Small intestine (tissue), 7 donors: Measurements from ENCODE around the gene RBM8A. TPM values are rescaled to one million over a fixed set of nuclear protein-coding genes. Genes with fewer than 3 reads are reported as not detected.

ENCODE experiments used
- DNase-seq, 2 donors: peaks; one replicate each; pipeline versions ENCODE4 v3.0.0 to v3.0.0-alpha.2; 2013
- FAIRE-seq: peaks from 2 replicates; lab custom pipeline; 2012; peaks lifted over from hg19 to GRCh38; lab: Jason Lieb, UNC
- H3K27ac ChIP-seq, 3 donors: one replicate each; pipeline ENCODE4 v1.5.1; 2013; ENCODE audit warnings: low read length in 2 of 3, mild to moderate bottlenecking in 2 of 3, control low read depth in 1 of 3, inconsistent platforms in 1 of 3, low read depth in 1 of 3, moderate library complexity in 1 of 3
- H3K27me3 ChIP-seq, 3 donors: one replicate each; pipeline ENCODE4 v1.6.1; 2013; ENCODE audit warnings: low read length in 3 of 3, inconsistent platforms in 1 of 3; ENCODE audit not compliant: control insufficient read depth in 3 of 3, insufficient read depth in 3 of 3
- H3K36me3 ChIP-seq, 3 donors: one replicate each; pipeline ENCODE4 v1.6.1; 2013; ENCODE audit warnings: low read length in 3 of 3, inconsistent platforms in 1 of 3, low read depth in 1 of 3, mild to moderate bottlenecking in 1 of 3, moderate library complexity in 1 of 3; ENCODE audit not compliant: control insufficient read depth in 3 of 3, insufficient read depth in 2 of 3
- H3K4me1 ChIP-seq, 3 donors: one replicate each; pipeline ENCODE4 v1.6.1; 2013; ENCODE audit warnings: low read length in 2 of 3, inconsistent platforms in 1 of 3, low read depth in 1 of 3, mild to moderate bottlenecking in 1 of 3, moderate library complexity in 1 of 3; ENCODE audit not compliant: control insufficient read depth in 3 of 3, insufficient read depth in 2 of 3
- H3K4me3 ChIP-seq, 3 donors: one replicate each; pipeline ENCODE4 v1.5.1; 2013; ENCODE audit warnings: low read length in 3 of 3, control low read depth in 1 of 3, inconsistent platforms in 1 of 3, low read depth in 1 of 3, mild to moderate bottlenecking in 1 of 3, moderate library complexity in 1 of 3
- H3K9me3 ChIP-seq, 2 donors: one replicate each; pipeline ENCODE4 v1.6.1; 2013; ENCODE audit warnings: low read depth in 1 of 2, low read length in 1 of 2; ENCODE audit not compliant: control insufficient read depth in 2 of 2, insufficient read depth in 1 of 2
- WGBS, 3 donors: extraction: QIAGEN DNeasy Blood & Tissue Kit; methylation state at CpG; one replicate each; pipeline ENCODE4 v1.1.7; 2013; 5-methylcytosine and 5-hydroxymethylcytosine counted together
- polyA plus RNA-seq, 4 donors: library from polyadenylated mRNA; stranded (reverse) in 3 of 4; unstranded in 1 of 4; fragments of 200-250 nt in 3 of 4; fragments of 120-200 nt in 1 of 4; gene quantifications; one replicate each; pipeline versions ENCODE4 v1.2.1 to v1.2.3, GENCODE V29; 2013
- donor health status: healthy with polysubstance abuse.
- donor health status: control.
- donor health status: control.
- donor health status: Bipolar disorder and iron deficiency.
- donor health status: healthy.

Gene RBM8A
- polyA plus RNA-seq, 4 donors: 62.2 to 151 (median 105) TPM

DNA sequence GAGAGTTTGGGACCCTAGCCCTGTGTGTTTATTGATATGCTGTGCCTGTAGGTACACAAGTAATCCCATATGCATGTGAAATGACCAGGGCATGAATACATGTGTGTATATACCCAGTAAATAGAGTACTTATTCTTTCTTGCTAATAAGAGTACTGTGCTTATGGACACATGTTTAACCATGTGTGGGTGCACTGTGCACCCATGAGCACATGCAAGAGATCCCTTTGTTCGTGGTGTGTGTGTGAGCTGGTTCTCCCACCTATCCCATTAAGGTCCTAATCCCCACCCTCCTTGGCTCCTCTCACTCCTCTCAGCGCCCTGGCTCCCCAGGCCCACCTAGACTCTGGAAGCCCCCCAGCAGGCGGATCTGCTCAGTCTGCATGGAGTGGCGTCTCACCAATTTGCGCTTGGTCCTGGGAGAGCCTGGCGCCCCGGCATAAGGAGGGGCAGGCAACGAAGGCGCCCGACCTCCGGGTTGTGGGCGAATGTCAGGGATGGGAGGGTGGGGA, 32.7 kb upstream of the RBM8A start:
- Histone ChIP-seq H3K36me3 (no peaks in the 10 kb centered on the region), H3K27ac (peak overlapping the region in 2 of 3 donors; percentile 70 to 83), H3K4me3 (peak overlapping the region in 2 of 3 donors; percentile 44 to 65), H3K4me1 (peaks cover 2 to 43% (median 14%) of the 10 kb centered on the region in 3 donors), H3K9me3 (no peaks in the 10 kb centered on the region), H3K27me3 (peaks cover 0 to 62% (median 0%) of the 10 kb centered on the region in 3 donors)
- WGBS, 3 donors: 3 to 16% (median 11%) methylated on average over 12 of the region's 12 CpGs
- FAIRE-seq (no peak), DNase-seq (peak in 1 of 2 donors; percentile 20)

DNA sequence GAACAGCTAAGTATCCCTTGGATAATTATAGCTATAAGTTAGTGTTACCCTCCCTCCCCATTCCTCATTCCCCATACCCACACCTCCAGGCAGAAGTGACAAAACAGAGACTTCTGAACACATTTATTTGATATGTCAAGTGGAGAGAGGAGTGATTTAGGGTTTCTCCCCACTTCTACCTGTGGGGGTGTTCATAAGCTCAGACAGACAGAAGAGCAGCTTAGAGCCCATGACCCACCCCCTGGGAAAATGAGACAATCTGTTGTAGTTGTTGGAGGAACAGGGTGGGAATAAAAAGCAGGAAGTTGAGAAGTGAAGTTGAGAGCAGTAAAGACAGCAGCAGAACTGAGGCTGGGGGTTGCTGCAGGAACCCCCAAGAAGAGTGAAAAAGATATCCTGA, 32.0 kb upstream of the RBM8A start:
- H3K4me3 ChIP-seq: no peak overlapping the region
- H3K4me1 ChIP-seq: peaks cover 2 to 43% (median 20%) of the 10 kb centered on the region in 3 donors
- peak overlapping the region in 1 of 3 donors; percentile 33 for H3K27ac ChIP-seq
- no peak for FAIRE-seq
- H3K9me3 ChIP-seq: no peaks in the 10 kb centered on the region
- peaks cover 0 to 62% (median 0%) of the 10 kb centered on the region in 3 donors for H3K27me3 ChIP-seq
- no peaks in the 10 kb centered on the region for H3K36me3 ChIP-seq
- DNase-seq: no peak

DNA sequence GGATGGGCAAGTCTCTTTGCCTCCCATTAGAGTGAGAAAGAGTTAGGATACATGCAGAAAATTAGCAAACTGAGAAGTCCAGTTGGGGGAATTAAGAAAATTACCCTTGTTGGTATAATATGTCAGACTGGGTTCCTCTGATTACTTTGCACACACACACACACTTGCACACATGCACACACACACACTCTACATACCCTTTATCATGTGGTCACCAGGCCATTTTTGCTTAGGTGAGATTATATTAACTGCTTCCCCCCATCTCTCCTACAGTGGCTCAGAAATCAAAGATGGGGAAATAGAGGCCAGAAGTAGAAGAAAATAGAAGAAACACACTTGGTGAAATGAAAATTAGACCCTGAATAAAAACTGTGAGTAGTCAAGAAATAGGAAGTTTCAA, 31.4 kb upstream of the RBM8A start:
- FAIRE-seq (no peak), DNase-seq (no peak)
- Histone ChIP-seq H3K4me3 (no peak overlapping the region), H3K9me3 (no peaks in the 10 kb centered on the region), H3K4me1 (peaks cover 2 to 38% (median 18%) of the 10 kb centered on the region in 3 donors), H3K27ac (no peak overlapping the region), H3K27me3 (peaks cover 0 to 61% (median 0%) of the 10 kb centered on the region in 3 donors), H3K36me3 (no peaks in the 10 kb centered on the region)

DNA sequence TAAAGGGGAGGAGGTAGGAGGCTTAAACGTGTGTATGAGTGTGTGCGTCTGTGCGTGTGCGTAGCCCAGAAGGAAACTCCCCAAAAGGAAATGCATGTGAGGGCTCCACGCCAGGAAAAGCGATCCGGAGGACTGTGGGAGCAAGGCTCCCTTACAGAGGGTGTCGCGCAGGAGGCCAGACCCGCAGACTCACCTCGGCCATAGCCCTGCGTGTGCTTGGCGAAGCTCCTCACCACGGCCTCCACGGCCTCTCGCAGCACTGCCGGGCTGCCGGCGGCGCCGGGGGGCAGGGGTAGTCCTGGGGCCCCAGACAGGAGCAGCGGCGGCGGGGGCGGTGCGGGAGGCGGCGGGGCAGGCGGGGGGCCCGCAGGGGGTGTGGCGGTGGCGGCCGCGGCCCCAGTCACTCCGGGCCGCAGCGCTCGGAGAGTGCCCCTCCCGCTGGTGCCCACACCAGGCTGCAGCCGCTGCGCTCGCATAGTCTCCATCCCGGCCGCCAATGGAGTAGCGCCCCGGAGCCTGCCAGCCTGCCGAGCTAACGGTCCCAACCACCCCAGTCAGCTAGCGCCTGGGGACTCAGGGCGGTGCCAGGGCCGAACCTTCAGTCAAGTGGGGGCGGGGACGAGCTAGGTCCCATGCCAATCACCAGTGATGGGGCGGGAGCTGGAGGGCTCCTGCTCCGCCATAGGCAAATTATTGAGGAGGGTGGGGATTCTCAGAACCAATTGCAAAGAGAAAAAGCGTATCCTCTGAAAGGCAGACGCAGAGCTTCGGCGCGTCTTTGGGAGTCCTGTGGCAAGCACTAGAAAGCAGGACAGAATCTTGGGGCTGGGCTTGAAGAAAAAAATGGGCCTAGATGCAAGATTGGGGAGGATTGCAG, 30.4 kb upstream of the RBM8A start, which contains the start of gene LIX1L:
Gene LIX1L, minus strand, starts transcription at position 575 of the 877 bp plus-strand sequence. Its CDS starts 90 bp downstream, at position 485.
- FAIRE-seq (no peak), DNase-seq (peak; percentile 95 to 97)
- Histone ChIP-seq H3K27me3 (peaks cover 0 to 51% (median 0%) of the 10 kb centered on the region in 3 donors), H3K9me3 (no peaks in the 10 kb centered on the region), H3K4me3 (peak within 1 kb of the TSS; percentile 56 to 67 (median 60)), H3K36me3 (no peaks in the 10 kb centered on the region), H3K27ac (peak within 1 kb of the TSS in 2 of 3 donors; percentile 84 to 92), H3K4me1 (peaks cover 0 to 28% (median 13%) of the 10 kb centered on the region in 3 donors)
- 0 to 1% (median 1%) methylated on average over 49 to 60 of the region's 60 CpGs for WGBS, 3 donors

DNA sequence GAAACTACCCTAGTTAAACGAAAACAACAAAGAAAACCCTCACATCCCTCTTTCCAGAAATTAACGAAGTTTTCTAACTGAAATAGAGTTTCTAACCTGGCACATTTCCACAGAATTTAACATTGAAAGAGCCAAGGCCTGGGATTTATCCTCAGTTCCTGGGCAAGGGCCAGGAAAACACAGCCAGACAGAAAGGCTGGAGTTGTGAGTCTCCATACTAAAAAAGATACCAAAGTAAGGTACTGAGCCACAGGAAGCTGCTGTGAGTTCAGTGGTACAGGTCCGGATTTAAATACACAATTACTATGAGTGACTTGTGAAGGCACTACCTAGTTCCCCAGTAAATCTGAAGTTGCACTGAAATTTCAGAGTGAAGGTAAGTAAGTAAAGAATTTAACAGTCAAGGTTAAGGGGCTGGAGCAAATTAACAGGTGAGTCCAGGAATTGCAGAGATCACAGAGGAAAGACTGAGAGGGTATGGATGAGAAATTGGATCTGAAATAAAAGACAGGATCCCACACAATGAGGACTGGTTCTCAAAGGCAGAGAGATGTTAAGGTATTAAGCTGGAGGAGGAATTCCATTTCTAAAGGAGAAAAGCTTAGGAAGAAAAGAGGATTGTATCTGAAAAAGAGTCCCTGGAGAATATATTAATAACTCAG, 29.6 kb upstream of the RBM8A start:
- no peak for FAIRE-seq
- DNase-seq: no peak
- 27 to 61% (median 41%) methylated on average over 3 of the region's 3 CpGs for WGBS, 3 donors

DNA sequence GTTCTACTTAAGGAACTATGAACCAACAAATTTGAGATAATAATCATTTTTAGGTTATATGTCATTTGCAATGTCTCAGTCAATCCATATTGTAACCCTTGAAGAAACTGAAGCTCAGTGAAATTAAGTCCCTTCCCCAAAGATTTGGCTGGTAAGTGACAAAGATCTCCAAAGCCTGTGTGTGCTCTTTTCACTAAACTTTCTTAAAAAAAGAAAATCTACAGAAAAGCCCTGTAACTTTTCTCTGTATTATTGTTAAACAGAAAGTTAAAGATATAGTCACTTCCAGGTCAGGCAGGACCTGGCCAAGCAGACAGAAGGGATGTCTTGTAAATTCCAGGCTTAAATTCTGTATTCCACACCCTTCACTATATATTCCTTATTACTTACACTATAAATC, 29.1 kb upstream of the RBM8A start:
- no peak for DNase-seq
- Histone ChIP-seq H3K4me3 (peak overlapping the region in 2 of 3 donors; percentile 12 to 56), H3K4me1 (peaks cover 0 to 16% (median 13%) of the 10 kb centered on the region in 3 donors), H3K27me3 (peaks cover 0 to 38% (median 0%) of the 10 kb centered on the region in 3 donors), H3K36me3 (no peaks in the 10 kb centered on the region), H3K27ac (peak overlapping the region in 2 of 3 donors; percentile 84 to 92), H3K9me3 (no peaks in the 10 kb centered on the region)
- no peak for FAIRE-seq

More for the DNA sequence above, 29.6 kb upstream of the RBM8A start:
- Histone ChIP-seq H3K4me3 (peak overlapping the region; percentile 12 to 60 (median 56)), H3K27ac (peak overlapping the region in 2 of 3 donors; percentile 84 to 92), H3K9me3 (no peaks in the 10 kb centered on the region), H3K36me3 (no peaks in the 10 kb centered on the region), H3K4me1 (peaks cover 0 to 21% (median 13%) of the 10 kb centered on the region in 3 donors), H3K27me3 (peaks cover 0 to 43% (median 0%) of the 10 kb centered on the region in 3 donors)

DNA sequence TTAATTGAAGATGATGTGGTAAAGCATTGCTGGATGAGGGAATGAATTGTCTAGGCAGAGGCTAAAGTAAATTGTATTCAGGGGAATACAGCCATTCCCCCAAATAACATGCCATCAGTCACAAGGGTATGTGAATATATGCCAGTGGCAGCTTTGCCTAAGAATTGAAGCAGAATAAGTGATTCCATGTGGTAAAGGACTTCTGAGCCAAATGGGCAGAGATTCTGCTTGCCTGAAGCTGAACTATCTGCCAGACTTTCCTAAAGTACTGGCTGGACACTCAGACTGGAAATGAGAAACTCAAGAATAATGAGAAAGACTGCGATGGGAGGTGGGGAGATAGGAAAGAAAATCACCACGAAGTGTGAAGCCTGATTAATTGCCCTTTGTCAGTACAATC, 28.2 kb upstream of the RBM8A start:
- DNase-seq (no peak), FAIRE-seq (no peak)
- Histone ChIP-seq H3K27ac (peak overlapping the region in 1 of 3 donors; percentile 40), H3K4me1 (peaks cover 0 to 13% (median 8%) of the 10 kb centered on the region in 3 donors), H3K36me3 (no peaks in the 10 kb centered on the region), H3K27me3 (peaks cover 0 to 29% (median 0%) of the 10 kb centered on the region in 3 donors), H3K9me3 (no peaks in the 10 kb centered on the region), H3K4me3 (no peak overlapping the region)
- WGBS, 3 donors: 44 to 74% (median 55%) methylated on average over 2 of the region's 2 CpGs

DNA sequence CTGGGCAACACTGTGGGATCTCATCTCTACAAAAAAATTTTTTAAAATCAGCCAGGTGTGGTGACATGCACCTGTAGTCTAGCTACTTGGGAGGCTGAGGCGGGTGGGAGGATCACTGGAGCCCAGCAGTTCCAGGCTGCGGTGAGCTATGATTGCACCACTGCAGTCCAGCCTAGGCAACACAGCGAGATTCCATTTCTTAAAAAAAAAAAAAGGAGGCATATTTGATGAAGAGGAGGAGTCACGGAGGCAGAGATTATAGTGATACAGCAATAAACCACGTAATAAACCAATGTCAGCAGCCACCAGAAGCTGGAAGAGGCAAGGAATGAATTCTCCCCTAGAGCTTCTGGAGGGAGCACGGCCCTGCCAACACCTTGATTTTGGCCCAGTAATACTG, 26.6 kb upstream of the RBM8A start:
- WGBS, 3 donors: 73 to 83% (median 79%) methylated on average over 6 of the region's 6 CpGs
- no peaks in the 10 kb centered on the region for H3K36me3 ChIP-seq
- no peak for FAIRE-seq
- H3K4me3 ChIP-seq: no peak overlapping the region
- no peak for DNase-seq
- peaks cover 0 to 14% (median 0%) of the 10 kb centered on the region in 3 donors for H3K27me3 ChIP-seq
- no peak overlapping the region for H3K27ac ChIP-seq
- no peaks in the 10 kb centered on the region for H3K9me3 ChIP-seq
- H3K4me1 ChIP-seq: peaks cover 0 to 13% (median 5%) of the 10 kb centered on the region in 3 donors
